Calu3 (cell line): ENCODE data around the gene TRIM9. TPM values are rescaled to one million over a fixed set of nuclear protein-coding genes. Genes with fewer than 3 reads are reported as not detected.
A peak's percentile ranks its signal among the peaks of the same experiment; 100 is the strongest.

Experiments
- BruUV-seq: library from RNA; stranded (reverse); fragments of 400-500 nt; replicated peaks from 2 replicates; lab custom pipeline; 2021; lab: Mats Ljungman, UMichigan
- CTCF ChIA-PET: fragments of 300-600 bp; sonication (Branson Sonifier 250); formaldehyde crosslinking; loops from one replicate; lab custom pipeline; 2022; ENCODE audit warnings: antibody characterized with exemption; lab: Charles Lee
- DNase-seq: peaks from one replicate; pipeline ENCODE4 v3.0.0; 2022
- H3K27ac Mint-ChIP-seq: one replicate; pipeline ENCODE4 v1.8.0; 2022; ENCODE audit warnings: mixed read lengths; ENCODE audit not compliant: unreplicated experiment
- H3K27me3 Mint-ChIP-seq: one replicate; pipeline ENCODE4 v1.8.0; 2022; ENCODE audit warnings: mixed read lengths; ENCODE audit not compliant: unreplicated experiment
- H3K36me3 Mint-ChIP-seq: one replicate; pipeline ENCODE4 v1.8.0; 2022; ENCODE audit warnings: mild to moderate bottlenecking, moderate library complexity, mixed read lengths; ENCODE audit not compliant: insufficient read depth, unreplicated experiment
- H3K4me1 Mint-ChIP-seq: one replicate; pipeline ENCODE4 v1.8.0; 2022; ENCODE audit warnings: mild to moderate bottlenecking, low read depth, mixed read lengths; ENCODE audit not compliant: unreplicated experiment
- H3K4me3 Mint-ChIP-seq: one replicate; pipeline ENCODE4 v1.8.0; 2022; ENCODE audit warnings: mild to moderate bottlenecking, low read depth, moderate library complexity, mixed read lengths; ENCODE audit not compliant: unreplicated experiment
- H3K9me3 Mint-ChIP-seq: one replicate; pipeline ENCODE4 v1.8.0; 2022; ENCODE audit warnings: low read depth, mixed read lengths; ENCODE audit not compliant: unreplicated experiment
- intact Hi-C: fragments of 100-400 bp; cut with micrococcal nuclease; formaldehyde crosslinking; loops from one replicate; pipeline ENCODE4 v1.10.0; 2022; ENCODE audit not compliant: unreplicated experiment
- total RNA-seq: library from RNA; stranded (reverse); gene quantifications from 2 replicates; pipeline ENCODE4 v1.2.3, GENCODE V29; 2022
- TF ChIP-seq, protein P1 (sequence below): fragments of 200-600 bp; IDR thresholded peaks from one replicate; pipeline ENCODE4 v1.8.0; 2022; ENCODE audit warnings: antibody characterized with exemption; ENCODE audit not compliant: unreplicated experiment

The TRIM9 gene
- total RNA-seq, 1 experiment from 2014 or later, result 1.6 TPM

DNA sequence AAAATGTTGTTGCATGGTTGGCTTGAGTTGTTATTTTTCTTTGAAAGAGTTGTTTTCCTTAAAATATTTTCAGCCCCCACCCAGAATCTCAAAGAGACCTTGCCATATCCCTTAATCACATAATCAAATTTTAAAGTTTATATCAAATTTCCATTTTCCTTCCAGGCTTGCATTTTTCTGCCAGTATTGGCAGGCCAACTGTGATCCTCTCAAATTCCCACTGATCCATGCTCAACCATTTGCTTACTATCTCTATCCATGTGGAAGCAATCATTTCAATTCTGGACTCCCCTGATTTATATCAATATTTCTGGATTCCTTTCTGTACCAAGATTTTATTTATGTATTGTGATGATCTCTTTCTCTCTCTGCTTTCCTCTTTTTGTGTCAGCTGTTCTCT, 86.5 kb downstream of the TRIM9 start:
- no peak overlapping the region for H3K4me3 Mint-ChIP-seq
- H3K36me3 Mint-ChIP-seq, result no peaks in the 10 kb centered on the region
- no peak for DNase-seq
- no peak overlapping the region for H3K27ac Mint-ChIP-seq
- peaks cover 29% of the 10 kb centered on the region for H3K4me1 Mint-ChIP-seq
- no peaks in the 10 kb centered on the region for H3K27me3 Mint-ChIP-seq
- H3K9me3 Mint-ChIP-seq, result no peaks in the 10 kb centered on the region
- no TSS peak for BruUV-seq
- intact Hi-C loops, result no loop called here
- CTCF ChIA-PET, result no interaction called here
- TF ChIP-seq, protein P1, sequence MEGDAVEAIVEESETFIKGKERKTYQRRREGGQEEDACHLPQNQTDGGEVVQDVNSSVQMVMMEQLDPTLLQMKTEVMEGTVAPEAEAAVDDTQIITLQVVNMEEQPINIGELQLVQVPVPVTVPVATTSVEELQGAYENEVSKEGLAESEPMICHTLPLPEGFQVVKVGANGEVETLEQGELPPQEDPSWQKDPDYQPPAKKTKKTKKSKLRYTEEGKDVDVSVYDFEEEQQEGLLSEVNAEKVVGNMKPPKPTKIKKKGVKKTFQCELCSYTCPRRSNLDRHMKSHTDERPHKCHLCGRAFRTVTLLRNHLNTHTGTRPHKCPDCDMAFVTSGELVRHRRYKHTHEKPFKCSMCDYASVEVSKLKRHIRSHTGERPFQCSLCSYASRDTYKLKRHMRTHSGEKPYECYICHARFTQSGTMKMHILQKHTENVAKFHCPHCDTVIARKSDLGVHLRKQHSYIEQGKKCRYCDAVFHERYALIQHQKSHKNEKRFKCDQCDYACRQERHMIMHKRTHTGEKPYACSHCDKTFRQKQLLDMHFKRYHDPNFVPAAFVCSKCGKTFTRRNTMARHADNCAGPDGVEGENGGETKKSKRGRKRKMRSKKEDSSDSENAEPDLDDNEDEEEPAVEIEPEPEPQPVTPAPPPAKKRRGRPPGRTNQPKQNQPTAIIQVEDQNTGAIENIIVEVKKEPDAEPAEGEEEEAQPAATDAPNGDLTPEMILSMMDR, result no peak

GRCh38 chr14:51006781-51007211, 88.1 kb downstream of the TRIM9 start:
- TF ChIP-seq, protein P1, result no peak
- Mint-ChIP-seq H3K9me3 (no peaks in the 10 kb centered on the region), H3K4me3 (no peak overlapping the region), H3K36me3 (no peaks in the 10 kb centered on the region), H3K27ac (no peak overlapping the region), H3K27me3 (no peaks in the 10 kb centered on the region), H3K4me1 (peaks cover 29% of the 10 kb centered on the region)
- CTCF ChIA-PET, result interaction anchor here (0.9 kb wide), 1 partner anchor 89 kb away, joined by 4 read pairs; the partner anchor contains the start of gene TRIM9
- BruUV-seq, result no TSS peak
- DNase-seq, result no peak
- intact Hi-C loops, result no loop called here

GRCh38 chr14:51006324-51006723, 88.6 kb downstream of the TRIM9 start:
- Mint-ChIP-seq H3K4me1 (peaks cover 29% of the 10 kb centered on the region), H3K4me3 (no peak overlapping the region), H3K36me3 (no peaks in the 10 kb centered on the region), H3K27me3 (no peaks in the 10 kb centered on the region), H3K27ac (no peak overlapping the region), H3K9me3 (no peaks in the 10 kb centered on the region)
- TF ChIP-seq, protein P1, result no peak
- no TSS peak for BruUV-seq
- DNase-seq, result no peak
- CTCF ChIA-PET, result no interaction called here
- intact Hi-C loops, result no loop called here

DNA sequence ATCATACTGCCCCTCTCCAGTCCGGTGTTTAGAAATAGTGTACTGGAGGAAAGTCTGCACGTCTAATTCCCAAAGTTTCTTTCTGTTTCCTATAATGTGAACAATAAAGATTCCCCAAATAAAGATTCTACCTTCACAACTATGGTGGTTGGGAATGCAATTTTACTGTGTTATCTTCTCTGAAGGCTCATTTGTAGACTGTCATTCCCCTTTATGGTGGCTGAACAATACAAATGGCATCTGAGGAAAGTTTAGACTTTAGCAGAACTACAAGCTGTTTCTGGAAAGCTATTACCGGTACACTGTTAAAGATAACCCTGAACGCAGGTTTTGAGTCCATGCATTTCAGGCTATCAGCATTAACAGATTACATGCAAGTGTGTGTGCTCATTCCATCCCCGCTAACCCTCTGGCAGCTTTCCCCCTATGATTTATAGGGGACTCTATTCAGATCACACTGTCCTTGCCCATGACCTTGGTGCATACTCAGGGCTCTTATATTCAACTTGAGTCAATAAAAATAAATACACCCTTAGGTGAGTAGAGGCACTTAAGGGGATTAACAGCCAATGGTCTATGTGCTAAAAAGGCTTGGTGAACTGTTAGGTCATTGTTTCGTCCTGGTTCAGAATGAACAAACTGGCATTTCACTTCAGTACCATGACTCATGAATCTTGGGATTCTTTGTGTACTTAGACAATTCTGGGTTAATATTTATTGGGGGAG, 89.9 kb downstream of the TRIM9 start:
- H3K4me1 Mint-ChIP-seq, result peaks cover 29% of the 10 kb centered on the region
- TF ChIP-seq, protein P1, result no peak
- BruUV-seq, result no TSS peak
- H3K27ac Mint-ChIP-seq, result peak overlapping the region; percentile 26
- CTCF ChIA-PET, result interaction anchor here (0.6 to 1.0 kb wide), 2 partner anchors 38 to 40 kb away, joined by 3 read pairs; no protein-coding TSS in a partner anchor
- H3K36me3 Mint-ChIP-seq, result no peaks in the 10 kb centered on the region
- DNase-seq, result no peak
- no peak overlapping the region for H3K4me3 Mint-ChIP-seq
- intact Hi-C loops, result no loop called here
- no peaks in the 10 kb centered on the region for H3K9me3 Mint-ChIP-seq
- no peaks in the 10 kb centered on the region for H3K27me3 Mint-ChIP-seq
